Thoracic aorta (tissue), 2 donors: ENCODE data around the gene SIRT7. TPM values are rescaled to one million over a fixed set of nuclear protein-coding genes. Genes with fewer than 3 reads are reported as not detected.

ENCODE experiments used
- ATAC-seq: fragments of 150-250 bp; one replicate; pipeline ENCODE4 v1.8.0; 2017; ENCODE audit warnings: low read depth; ENCODE audit not compliant: insufficient number of reproducible peaks, low FRiP score
- DNase-seq: peaks from one replicate; pipeline ENCODE4 v3.0.0-alpha.2; 2020; ENCODE audit warnings: low spot score
- H3K27ac ChIP-seq, 2 donors: fragments of 200-600 bp; sonication (generic); 1 replicate in 1 of 2; 2 replicates in 1 of 2; pipeline ENCODE4 v1.5.1; 2016; ENCODE audit warnings: mild to moderate bottlenecking in 2 of 2, moderate library complexity in 2 of 2
- H3K27me3 ChIP-seq: fragments of 200-600 bp; sonication (generic); replicated peaks from 2 replicates; pipeline ENCODE4 v1.6.0; 2016; ENCODE audit warnings: mild to moderate bottlenecking; ENCODE audit not compliant: insufficient read depth
- H3K36me3 ChIP-seq: fragments of 200-600 bp; sonication (generic); one replicate; pipeline ENCODE4 v1.5.1; 2016
- H3K4me1 ChIP-seq, 2 donors: fragments of 200-600 bp; sonication (generic); 1 replicate in 1 of 2; 2 replicates in 1 of 2; pipeline versions ENCODE4 v1.5.1 to v1.6.0; 2016; ENCODE audit warnings: low read depth in 2 of 2, mild to moderate bottlenecking in 1 of 2; ENCODE audit not compliant: control insufficient read depth in 1 of 2
- H3K4me3 ChIP-seq: fragments of 200-600 bp; sonication (generic); 2 replicates; pipeline ENCODE4 v1.5.1; 2016; ENCODE audit warnings: mild to moderate bottlenecking
- H3K9me3 ChIP-seq: fragments of 200-600 bp; sonication (generic); 2 replicates; pipeline ENCODE4 v1.5.1; 2016
- total RNA-seq, 2 donors: library from RNA; depleted of rRNA; stranded (reverse); fragments of >200 nt; gene quantifications; one replicate each; pipeline versions ENCODE4 v1.1.0 to v1.2.3, GENCODE V29; 2016
- TF ChIP-seq, protein P1 (sequence below): fragments of 200-600 bp; sonication (generic); IDR thresholded peaks from one replicate; pipeline ENCODE4 v1.5.1; 2019; ENCODE audit warnings: antibody characterized with exemption

SIRT7 gene
- total RNA-seq, 2 donors from 2014 or later = 15.8 to 41.3 TPM

DNA sequence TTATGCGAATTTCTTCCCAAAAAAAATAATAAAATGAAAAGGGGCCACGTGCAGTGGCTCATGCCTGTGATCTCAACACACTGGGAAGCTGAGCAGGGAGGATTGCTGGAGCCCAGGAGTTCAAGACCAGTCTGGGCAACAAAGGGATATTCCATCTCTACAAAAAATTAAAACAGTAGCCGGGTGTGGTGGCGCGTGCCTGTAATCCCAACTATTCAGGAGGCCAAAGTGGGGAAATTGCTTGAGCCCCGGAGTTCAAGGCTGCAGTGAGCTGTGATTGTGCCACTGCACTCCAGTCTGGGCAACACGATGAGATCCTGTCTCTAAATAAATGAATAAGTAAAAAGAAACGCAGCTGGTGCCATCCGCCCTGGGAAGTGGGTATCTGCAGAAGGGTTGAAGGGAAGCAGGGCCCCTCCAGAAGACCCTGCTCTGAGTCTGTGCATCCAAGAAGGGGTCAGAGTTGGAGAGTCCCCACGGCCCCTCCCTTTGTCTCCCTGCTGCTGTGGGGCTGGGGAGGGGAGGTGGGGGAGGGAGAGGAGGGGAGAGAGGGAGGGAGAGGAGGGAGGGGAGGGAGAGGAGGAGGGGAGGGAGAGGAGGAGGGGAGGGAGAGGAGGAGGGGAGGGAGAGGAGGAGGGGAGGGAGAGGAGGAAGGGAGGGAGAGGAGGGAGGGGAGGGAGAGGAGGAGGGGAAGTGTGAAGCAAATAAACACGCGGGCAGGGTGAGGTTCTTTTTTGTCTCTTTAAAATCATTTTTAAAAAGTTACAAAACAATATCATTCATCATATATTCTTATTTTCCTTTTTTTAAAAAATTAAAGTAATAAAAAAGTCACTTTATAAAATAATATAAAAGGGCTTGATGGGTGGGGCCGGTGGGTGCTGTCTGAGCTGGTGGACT, 34.1 kb upstream of the SIRT7 start:
- Histone ChIP-seq H3K4me1 (no peaks in the 10 kb centered on the region), H3K9me3 (no peaks in the 10 kb centered on the region), H3K27me3 (no peaks in the 10 kb centered on the region), H3K36me3 (no peaks in the 10 kb centered on the region), H3K27ac (no peak overlapping the region), H3K4me3 (no peak overlapping the region)
- DNase-seq (no peak), ATAC-seq (no peak)
- TF ChIP-seq, protein P1, sequence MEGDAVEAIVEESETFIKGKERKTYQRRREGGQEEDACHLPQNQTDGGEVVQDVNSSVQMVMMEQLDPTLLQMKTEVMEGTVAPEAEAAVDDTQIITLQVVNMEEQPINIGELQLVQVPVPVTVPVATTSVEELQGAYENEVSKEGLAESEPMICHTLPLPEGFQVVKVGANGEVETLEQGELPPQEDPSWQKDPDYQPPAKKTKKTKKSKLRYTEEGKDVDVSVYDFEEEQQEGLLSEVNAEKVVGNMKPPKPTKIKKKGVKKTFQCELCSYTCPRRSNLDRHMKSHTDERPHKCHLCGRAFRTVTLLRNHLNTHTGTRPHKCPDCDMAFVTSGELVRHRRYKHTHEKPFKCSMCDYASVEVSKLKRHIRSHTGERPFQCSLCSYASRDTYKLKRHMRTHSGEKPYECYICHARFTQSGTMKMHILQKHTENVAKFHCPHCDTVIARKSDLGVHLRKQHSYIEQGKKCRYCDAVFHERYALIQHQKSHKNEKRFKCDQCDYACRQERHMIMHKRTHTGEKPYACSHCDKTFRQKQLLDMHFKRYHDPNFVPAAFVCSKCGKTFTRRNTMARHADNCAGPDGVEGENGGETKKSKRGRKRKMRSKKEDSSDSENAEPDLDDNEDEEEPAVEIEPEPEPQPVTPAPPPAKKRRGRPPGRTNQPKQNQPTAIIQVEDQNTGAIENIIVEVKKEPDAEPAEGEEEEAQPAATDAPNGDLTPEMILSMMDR = no peak

DNA sequence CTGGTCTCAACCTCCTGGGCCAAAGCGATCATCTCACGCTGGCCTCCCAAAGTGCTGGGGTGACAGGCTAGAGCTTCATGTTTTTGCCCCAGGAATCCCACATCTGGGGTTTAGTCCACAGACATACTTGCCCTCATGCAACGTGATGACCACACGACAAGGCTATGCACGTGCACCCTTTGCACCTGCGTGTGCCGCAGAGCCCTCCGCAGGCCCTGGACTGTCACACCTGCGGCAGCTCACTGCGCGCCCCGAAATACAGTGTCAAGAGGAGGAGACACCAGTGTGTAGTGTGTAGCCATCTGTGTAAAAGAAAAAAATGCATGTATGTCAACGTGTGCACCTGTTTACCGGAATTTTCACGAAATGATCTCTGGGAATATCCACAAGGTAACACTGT, 32.5 kb upstream of the SIRT7 start:
- ATAC-seq (no peak), DNase-seq (no peak)
- H3K4me3 ChIP-seq = no peak overlapping the region
- H3K4me1 ChIP-seq = no peaks in the 10 kb centered on the region
- no peaks in the 10 kb centered on the region for H3K9me3 ChIP-seq
- H3K27ac ChIP-seq = no peak overlapping the region
- no peaks in the 10 kb centered on the region for H3K27me3 ChIP-seq
- TF ChIP-seq, protein P1 = no peak
- H3K36me3 ChIP-seq = no peaks in the 10 kb centered on the region

DNA sequence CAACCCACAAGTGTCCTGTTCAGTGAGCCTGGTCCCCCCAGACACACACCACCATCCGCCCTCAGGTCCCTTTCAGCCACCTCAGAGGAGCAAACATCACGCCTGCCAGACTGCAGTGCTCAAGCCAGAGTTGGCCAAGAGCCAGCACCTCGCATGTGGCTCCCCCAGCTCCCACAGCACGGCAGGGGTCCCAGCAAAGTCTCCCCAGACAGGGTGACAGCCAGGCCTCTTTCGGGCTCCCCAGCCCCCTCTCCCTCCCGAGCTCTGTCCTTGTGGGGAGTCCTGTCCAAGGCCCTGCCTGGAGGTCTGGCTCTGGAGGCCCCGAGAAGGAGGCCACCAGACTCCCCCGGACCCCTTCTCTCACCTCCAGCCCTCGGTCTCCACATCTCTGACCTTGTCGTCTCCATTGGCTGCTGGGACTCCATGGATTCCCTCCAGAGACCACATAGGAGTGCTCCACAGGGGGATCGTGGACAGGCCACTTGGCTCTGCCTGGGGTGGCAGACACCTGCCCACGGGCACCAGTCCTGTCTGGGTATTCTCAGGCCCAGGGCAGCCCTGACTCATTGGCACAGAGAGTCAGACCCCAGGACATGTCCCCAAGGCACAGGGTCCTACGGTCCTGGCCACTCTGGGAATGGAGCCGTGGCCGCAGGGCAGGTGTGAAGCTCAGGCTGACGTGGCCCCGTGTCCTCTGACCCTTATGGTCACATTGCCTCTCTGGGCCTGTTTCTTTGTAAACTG, 30.8 kb upstream of the SIRT7 start:
- Histone ChIP-seq H3K27me3 (no peaks in the 10 kb centered on the region), H3K4me1 (no peaks in the 10 kb centered on the region), H3K27ac (no peak overlapping the region), H3K9me3 (no peaks in the 10 kb centered on the region), H3K4me3 (no peak overlapping the region), H3K36me3 (no peaks in the 10 kb centered on the region)
- DNase-seq (no peak), ATAC-seq (no peak)
- TF ChIP-seq, protein P1 = no peak

DNA sequence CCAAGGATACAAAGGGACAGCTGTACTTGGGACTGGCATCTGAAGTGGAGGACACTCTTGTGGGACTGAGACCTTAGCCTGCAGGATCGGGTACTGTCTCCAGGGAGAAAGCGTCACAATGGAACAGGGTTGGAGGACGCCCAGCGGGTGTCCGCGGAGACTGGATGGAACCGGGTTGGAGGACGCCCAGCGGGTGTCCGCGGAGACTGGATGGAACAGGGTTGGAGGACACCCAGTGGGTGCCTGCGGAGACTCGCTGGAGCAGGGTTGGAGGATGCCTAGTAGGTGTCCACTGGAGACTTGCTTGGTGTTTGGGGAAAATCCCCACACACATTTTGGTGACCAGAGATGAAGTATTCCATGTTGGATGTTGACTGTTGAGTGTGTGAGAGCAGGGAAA, 29.2 kb upstream of the SIRT7 start, which contains the start of gene MYADML2:
Gene MYADML2 (minus strand): TSS at position 45 of the 400 bp plus-strand sequence. CDS start 5,492 bp downstream, outside the sequence.
- no peak within 1 kb of the TSS for H3K4me3 ChIP-seq
- no peak for DNase-seq
- H3K27ac ChIP-seq = no peak within 1 kb of the TSS
- H3K27me3 ChIP-seq = no peaks in the 10 kb centered on the region
- H3K9me3 ChIP-seq = no peaks in the 10 kb centered on the region
- H3K36me3 ChIP-seq = no peaks in the 10 kb centered on the region
- ATAC-seq = no peak
- TF ChIP-seq, protein P1 = no peak
- H3K4me1 ChIP-seq = no peaks in the 10 kb centered on the region

DNA sequence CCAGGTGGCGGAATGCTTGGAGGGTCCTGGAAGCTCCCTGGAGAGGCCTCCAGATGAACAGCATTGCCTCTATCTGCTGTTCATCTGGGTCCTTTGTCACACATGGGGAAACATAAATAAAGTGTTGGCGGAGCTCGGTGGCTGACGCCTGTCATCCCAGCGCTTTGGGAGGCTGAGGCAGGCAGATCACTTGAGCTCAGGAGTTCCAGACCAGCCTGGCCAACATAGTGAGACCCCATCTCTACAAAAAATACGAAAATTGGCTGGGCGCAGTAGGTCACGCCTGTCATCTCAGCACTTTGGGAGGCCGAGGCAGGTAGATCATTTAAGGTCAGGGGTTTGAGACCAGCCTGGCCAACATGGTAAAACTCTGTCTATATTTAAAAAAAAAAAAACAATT, 26.9 kb upstream of the SIRT7 start:
- ATAC-seq = no peak
- H3K9me3 ChIP-seq = no peaks in the 10 kb centered on the region
- TF ChIP-seq, protein P1 = no peak
- H3K4me1 ChIP-seq = peaks cover 0 to 9% of the 10 kb centered on the region in 2 donors
- no peak overlapping the region for H3K27ac ChIP-seq
- no peaks in the 10 kb centered on the region for H3K27me3 ChIP-seq
- H3K4me3 ChIP-seq = no peak overlapping the region
- H3K36me3 ChIP-seq = no peaks in the 10 kb centered on the region
- no peak for DNase-seq
